B cell (primary cell): ENCODE results near the gene MLANA. TPM values are rescaled to one million over a fixed set of nuclear protein-coding genes. Genes with fewer than 3 reads are reported as not detected.

Source experiments
- ATAC-seq: fragments of 200-7000 bp; cut with Tn5 transposase; one replicate; pipeline ENCODE4 v1.10.0; 2021; ENCODE audit warnings: low read depth, mild to moderate bottlenecking, moderate number of reproducible peaks, moderate library complexity
- CTCF ChIA-PET: fragments of 350-600 bp; sonication (Branson Sonifier 250); formaldehyde crosslinking; loops from one replicate; lab custom pipeline; 2021; ENCODE audit warnings: antibody characterized with exemption, inconsistent platforms; lab: Charles Lee
- POLR2A ChIA-PET: fragments of 350-600 bp; sonication (Branson Sonifier 250); formaldehyde crosslinking; loops from one replicate; lab custom pipeline; 2021; ENCODE audit warnings: antibody characterized with exemption; lab: Charles Lee
- DNase-seq: peaks from one replicate; pipeline ENCODE4 v3.0.0; 2013
- H2AFZ ChIP-seq: 2 replicates; pipeline ENCODE4 v1.6.1; 2012; ENCODE audit warnings: mild to moderate bottlenecking, low read depth, low read length; ENCODE audit not compliant: insufficient read depth, poor library complexity, severe bottlenecking
- H3K27ac ChIP-seq, 2 donors: 1 replicate in 1 of 2; 2 replicates in 1 of 2; pipeline ENCODE4 v1.5.1; 2012 to 2013; ENCODE audit warnings: low read length in 2 of 2, mild to moderate bottlenecking in 2 of 2, moderate library complexity in 1 of 2
- H3K27me3 ChIP-seq, 4 experiments: fragments of 200-600 bp in 1 of 4; sonication (generic) in 1 of 4; replicated peaks in 1 of 4; 1 replicate in 2 of 4; 2 replicates in 2 of 4; pipeline versions ENCODE4 v1.6.1 to v1.7.0; 2013 to 2016; ENCODE audit warnings: low read length in 3 of 4, mild to moderate bottlenecking in 2 of 4, mixed read lengths in 1 of 4, moderate library complexity in 1 of 4; ENCODE audit not compliant: insufficient read depth in 4 of 4, control insufficient read depth in 3 of 4; ENCODE audit errors: control extremely low read depth in 1 of 4
- H3K36me3 ChIP-seq, 2 experiments: replicated peaks in 1 of 2; 1 replicate in 1 of 2; 2 replicates in 1 of 2; pipeline versions ENCODE4 v1.6.1 to v1.7.1; 2013; ENCODE audit warnings: low read length in 1 of 2; ENCODE audit not compliant: insufficient read depth in 2 of 2, control insufficient read depth in 1 of 2; ENCODE audit errors: control extremely low read depth in 1 of 2, extremely low read depth in 1 of 2
- H3K4me1 ChIP-seq, 2 donors: fragments of 200-600 bp in 1 of 2; sonication (generic) in 1 of 2; 1 replicate in 1 of 2; 2 replicates in 1 of 2; pipeline versions ENCODE4 v1.5.1 to v1.6.1; 2013 to 2017; ENCODE audit warnings: low read length in 2 of 2; ENCODE audit not compliant: control insufficient read depth in 2 of 2, insufficient read depth in 2 of 2
- H3K4me2 ChIP-seq: replicated peaks from 2 replicates; pipeline ENCODE3; 2012; ENCODE audit warnings: mild to moderate bottlenecking, low read depth, low read length; ENCODE audit not compliant: poor library complexity, severe bottlenecking
- H3K4me3 ChIP-seq, 5 experiments: fragments of 200-600 bp in 1 of 5; sonication (generic) in 1 of 5; 1 replicate in 3 of 5; 2 replicates in 2 of 5; pipeline versions ENCODE4 v1.5.1 to v1.7.0; 2011 to 2016; ENCODE audit warnings: low read length in 4 of 5, mild to moderate bottlenecking in 4 of 5, low read depth in 2 of 5, control low read depth in 1 of 5, moderate library complexity in 1 of 5; ENCODE audit not compliant: insufficient read depth in 1 of 5; ENCODE audit errors: control extremely low read depth in 1 of 5, extremely low read depth in 1 of 5
- H3K79me2 ChIP-seq: fragments of 200-600 bp; sonication (generic); one replicate; pipeline ENCODE4 v1.6.0; 2016; ENCODE audit warnings: low read length; ENCODE audit not compliant: control insufficient read depth, insufficient read depth
- H3K9ac ChIP-seq: fragments of 200-600 bp; sonication (generic); 2 replicates; pipeline ENCODE4 v1.6.1; 2017; ENCODE audit warnings: mild to moderate bottlenecking, low read length, moderate library complexity
- H3K9me3 ChIP-seq, 3 donors: one replicate each; pipeline versions ENCODE4 v1.6.1 to v1.7.1; 2013; ENCODE audit warnings: low read length in 2 of 3; ENCODE audit not compliant: control insufficient read depth in 2 of 3, insufficient read depth in 1 of 3; ENCODE audit errors: control extremely low read depth in 1 of 3
- H4K20me1 ChIP-seq: 2 replicates; pipeline ENCODE4 v1.6.0; 2012; ENCODE audit warnings: mild to moderate bottlenecking, low read length; ENCODE audit not compliant: insufficient read depth, control insufficient read depth, poor library complexity, severe bottlenecking
- H3K27ac Mint-ChIP-seq: one replicate; pipeline ENCODE4 v1.8.0; 2021; ENCODE audit warnings: mixed read lengths
- H3K27me3 Mint-ChIP-seq: one replicate; pipeline ENCODE4 v1.8.0; 2021; ENCODE audit warnings: mixed read lengths
- H3K4me1 Mint-ChIP-seq: one replicate; pipeline ENCODE4 v1.8.0; 2021; ENCODE audit warnings: mixed read lengths
- H3K4me3 Mint-ChIP-seq: one replicate; pipeline ENCODE4 v1.8.0; 2021; ENCODE audit warnings: mixed read lengths
- H3K9me3 Mint-ChIP-seq: one replicate; pipeline ENCODE4 v1.8.0; 2022; ENCODE audit warnings: mixed read lengths; ENCODE audit not compliant: insufficient read depth
- EZH2 ChIP-seq: IDR thresholded peaks from 2 replicates; pipeline ENCODE4 v1.6.1; 2012; ENCODE audit warnings: borderline replicate concordance, low read depth, mild to moderate bottlenecking, moderate library complexity, low read length; ENCODE audit not compliant: insufficient read depth, poor library complexity, severe bottlenecking
- WGBS: methylation state at CpG from one replicate; pipeline ENCODE4 v1.1.5; 2013; ENCODE audit warnings: missing lambda C conversion rate; ENCODE audit not compliant: insufficient coverage; 5-methylcytosine and 5-hydroxymethylcytosine counted together
- intact Hi-C: fragments of 100-400 bp; cut with micrococcal nuclease; formaldehyde crosslinking; loops from one replicate; pipeline ENCODE4 v1.10.0; 2022
- polyA plus RNA-seq: library from polyadenylated mRNA; depleted of rRNA; stranded (reverse); fragments of >200 nt; gene quantifications from 2 replicates; pipeline ENCODE4 v1.2.3, GENCODE V29; 2012
- total RNA-seq, 2 donors: library from RNA; stranded (reverse); fragments of 120-200 nt in 1 of 2; gene quantifications; 1 replicate in 1 of 2; 2 replicates in 1 of 2; pipeline versions ENCODE4 v1.2.3 to v1.2.4, GENCODE V29; 2013 to 2022
- TF ChIP-seq, protein P1 (sequence below): fragments of 200-600 bp; IDR thresholded peaks from one replicate; pipeline ENCODE4 v1.8.0; 2022; ENCODE audit warnings: antibody characterized with exemption, mild to moderate bottlenecking

MLANA gene
- total and polyA plus RNA-seq, 2 donors (not counting 1 experiment from before 2014, with no cell fraction given) = not detected

DNA sequence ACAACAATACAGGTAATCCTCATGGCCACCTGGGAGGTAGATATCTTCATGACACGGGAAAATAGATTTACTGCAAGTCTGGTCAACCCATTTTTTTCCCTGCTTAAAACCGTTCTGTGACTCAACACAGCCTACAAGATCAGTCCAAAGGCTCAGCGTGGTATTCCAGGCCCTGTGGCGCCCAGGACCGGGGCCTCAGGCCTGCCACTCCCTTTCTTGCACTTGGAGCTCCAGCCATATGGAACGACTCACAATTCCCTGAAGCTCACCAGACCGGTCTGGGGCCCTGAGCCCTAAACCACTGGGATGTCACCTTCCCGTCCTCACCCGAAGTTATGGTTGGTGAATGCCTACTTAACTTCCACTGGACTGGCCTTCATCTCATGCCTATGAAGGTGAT, 6.5 kb upstream of the MLANA start:
- Histone ChIP-seq H3K4me1 (no peaks in the 10 kb centered on the region), H3K4me3 (no peak overlapping the region), H2AFZ (no peak overlapping the region), H3K27me3 (no peaks in the 10 kb centered on the region), H4K20me1 (peaks cover 7% of the 10 kb centered on the region), H3K79me2 (no peaks in the 10 kb centered on the region), H3K9ac (no peak overlapping the region), H3K9me3 (no peaks in the 10 kb centered on the region), H3K4me2 (no peak overlapping the region), H3K36me3 (no peaks in the 10 kb centered on the region), H3K27ac (no peak overlapping the region)
- no peaks in the 10 kb centered on the region for H3K4me1 Mint-ChIP-seq
- intact Hi-C loops = no loop called here
- CTCF ChIA-PET = interaction anchor here (0.5 to 7.0 kb wide), 4 partner anchors 15 to 687 kb away, joined by 3 to 107 read pairs (median 4); no protein-coding TSS in a partner anchor
- no peak overlapping the region for H3K4me3 Mint-ChIP-seq
- ATAC-seq (no peak), DNase-seq (no peak)
- POLR2A ChIA-PET = no interaction called here
- no peaks in the 10 kb centered on the region for H3K27me3 Mint-ChIP-seq
- TF ChIP-seq, protein P1, sequence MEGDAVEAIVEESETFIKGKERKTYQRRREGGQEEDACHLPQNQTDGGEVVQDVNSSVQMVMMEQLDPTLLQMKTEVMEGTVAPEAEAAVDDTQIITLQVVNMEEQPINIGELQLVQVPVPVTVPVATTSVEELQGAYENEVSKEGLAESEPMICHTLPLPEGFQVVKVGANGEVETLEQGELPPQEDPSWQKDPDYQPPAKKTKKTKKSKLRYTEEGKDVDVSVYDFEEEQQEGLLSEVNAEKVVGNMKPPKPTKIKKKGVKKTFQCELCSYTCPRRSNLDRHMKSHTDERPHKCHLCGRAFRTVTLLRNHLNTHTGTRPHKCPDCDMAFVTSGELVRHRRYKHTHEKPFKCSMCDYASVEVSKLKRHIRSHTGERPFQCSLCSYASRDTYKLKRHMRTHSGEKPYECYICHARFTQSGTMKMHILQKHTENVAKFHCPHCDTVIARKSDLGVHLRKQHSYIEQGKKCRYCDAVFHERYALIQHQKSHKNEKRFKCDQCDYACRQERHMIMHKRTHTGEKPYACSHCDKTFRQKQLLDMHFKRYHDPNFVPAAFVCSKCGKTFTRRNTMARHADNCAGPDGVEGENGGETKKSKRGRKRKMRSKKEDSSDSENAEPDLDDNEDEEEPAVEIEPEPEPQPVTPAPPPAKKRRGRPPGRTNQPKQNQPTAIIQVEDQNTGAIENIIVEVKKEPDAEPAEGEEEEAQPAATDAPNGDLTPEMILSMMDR = no peak
- no peak for TF ChIP-seq EZH2
- 98% methylated on average over 7 of the region's 9 CpGs for WGBS
- H3K27ac Mint-ChIP-seq = no peak overlapping the region
- no peaks in the 10 kb centered on the region for H3K9me3 Mint-ChIP-seq

DNA sequence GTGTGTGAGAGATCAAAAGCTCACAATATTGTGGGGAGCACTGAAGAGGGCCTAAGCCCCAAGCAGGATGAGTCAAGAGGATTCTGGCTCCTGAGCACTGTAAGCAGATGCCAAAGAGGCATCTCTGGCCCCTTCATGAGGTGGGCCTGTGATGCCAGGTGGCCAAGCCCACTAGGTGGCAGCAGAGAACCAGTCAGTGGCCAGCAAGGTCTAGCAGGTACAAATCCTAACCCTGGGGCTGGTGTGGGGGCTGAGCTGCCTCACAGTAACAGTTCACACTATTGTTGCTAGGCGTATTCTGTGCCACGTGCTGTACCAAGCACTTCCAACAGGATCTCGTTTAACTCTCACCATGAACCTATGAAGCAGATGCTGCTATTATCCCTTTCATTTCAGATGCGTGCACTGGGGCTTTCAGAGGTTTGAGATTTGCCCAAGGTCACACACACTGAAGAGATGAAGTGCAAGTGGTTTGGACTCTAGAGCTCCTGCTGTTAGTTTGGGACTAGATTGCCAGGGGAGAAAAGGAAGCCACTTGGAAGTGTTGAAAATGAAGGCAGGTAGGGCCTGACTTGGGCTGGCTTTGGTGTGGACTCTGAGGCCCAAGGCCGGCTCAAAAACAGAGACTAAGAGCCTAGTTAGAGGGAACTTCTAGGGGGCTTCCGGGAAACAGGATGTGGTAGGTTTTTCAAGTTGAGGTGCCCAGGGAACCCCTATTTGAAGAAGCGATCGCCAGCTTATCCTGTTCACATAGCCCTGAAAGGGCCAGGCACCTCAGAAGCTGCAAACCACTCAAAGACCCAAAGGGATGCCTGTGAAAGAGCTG, 4.4 kb upstream of the MLANA start:
- ChIA-PET CTCF (interaction anchor here (0.7 to 7.0 kb wide), 30 partner anchors 8 to 521 kb away, joined by 3 to 107 read pairs (median 4); partner anchors contain the start of genes ERMP1 and RANBP6), POLR2A (no interaction called here)
- Histone ChIP-seq H4K20me1 (peaks cover 7% of the 10 kb centered on the region), H3K36me3 (no peaks in the 10 kb centered on the region), H3K27me3 (no peaks in the 10 kb centered on the region), H3K4me2 (no peak overlapping the region), H3K27ac (no peak overlapping the region), H3K9ac (no peak overlapping the region), H2AFZ (no peak overlapping the region), H3K4me1 (no peaks in the 10 kb centered on the region), H3K4me3 (no peak overlapping the region), H3K79me2 (no peaks in the 10 kb centered on the region), H3K9me3 (no peaks in the 10 kb centered on the region)
- Mint-ChIP-seq H3K4me3 (no peak overlapping the region), H3K27ac (no peak overlapping the region), H3K9me3 (no peaks in the 10 kb centered on the region), H3K27me3 (no peaks in the 10 kb centered on the region), H3K4me1 (no peaks in the 10 kb centered on the region)
- ATAC-seq (peak; percentile 80), DNase-seq (peak; percentile 74)
- WGBS = 51% methylated on average over 7 of the region's 8 CpGs
- intact Hi-C loops = loop anchor here (2.0 kb wide), 1 partner anchor 780 kb away; no protein-coding TSS in a partner anchor
- TF ChIP-seq, protein P1 = peak; percentile 90
- no peak for TF ChIP-seq EZH2
